GM18526 (cell line): ENCODE measurements around the gene CDH13.

Experiments
- POLR2A ChIP-seq: IDR thresholded peaks from 3 replicates; pipeline ENCODE4 v1.6.1; 2011; ENCODE audit not compliant: insufficient read length; ENCODE audit errors: extremely low read depth

The CDH13 gene

GRCh38 chr16:82965808-82966207, 339.0 kb downstream of the CDH13 start:
- TF ChIP-seq POLR2A, result no peak

- no peak for TF ChIP-seq POLR2A
These were observed 340.7 kb downstream of the CDH13 start for GRCh38 chr16:82967424-82967823.

GRCh38 chr16:82971126-82971525, 344.4 kb downstream of the CDH13 start:
- no peak for TF ChIP-seq POLR2A

- no peak for TF ChIP-seq POLR2A
These were observed 345.7 kb downstream of the CDH13 start for GRCh38 chr16:82972331-82972919.

GRCh38 chr16:82979406-82980111, 352.8 kb downstream of the CDH13 start:
- TF ChIP-seq POLR2A, result no peak

GRCh38 chr16:82980810-82981209, 354.0 kb downstream of the CDH13 start:
- TF ChIP-seq POLR2A, result no peak

- TF ChIP-seq POLR2A, result no peak
These were observed 361.0 kb downstream of the CDH13 start for GRCh38 chr16:82987767-82988166.

GRCh38 chr16:82990155-82990554, 363.4 kb downstream of the CDH13 start:
- no peak for TF ChIP-seq POLR2A

- no peak for TF ChIP-seq POLR2A
These were observed 364.6 kb downstream of the CDH13 start for GRCh38 chr16:82991410-82991809.

GRCh38 chr16:82991966-82992675, 365.4 kb downstream of the CDH13 start:
- no peak for TF ChIP-seq POLR2A

- TF ChIP-seq POLR2A, result no peak
These were observed 366.0 kb downstream of the CDH13 start for GRCh38 chr16:82992786-82993185.

GRCh38 chr16:82993415-82993814, 366.6 kb downstream of the CDH13 start:
- TF ChIP-seq POLR2A, result no peak

GRCh38 chr16:82993926-82994325, 367.2 kb downstream of the CDH13 start:
- TF ChIP-seq POLR2A, result no peak

GRCh38 chr16:82995286-82995923, 368.6 kb downstream of the CDH13 start:
- no peak for TF ChIP-seq POLR2A

GRCh38 chr16:82995924-82996441, 369.2 kb downstream of the CDH13 start:
- no peak for TF ChIP-seq POLR2A

GRCh38 chr16:82996814-82997213, 370.0 kb downstream of the CDH13 start:
- no peak for TF ChIP-seq POLR2A
